Bladder microvascular endothelial cell (primary cell): ENCODE measurements around the gene SLC35A3. TPM values are rescaled to one million over a fixed set of nuclear protein-coding genes. Genes with fewer than 3 reads are reported as not detected.

ENCODE experiments used
- total RNA-seq: library from RNA; depleted of rRNA; stranded (reverse); fragments of >200 nt; gene quantifications from 2 replicates; pipeline ENCODE4 v1.2.3, GENCODE V29; 2014

SLC35A3 gene
- 10.2 and 21.8 TPM in 2 replicates for total RNA-seq

GRCh38 chr1:99969729-99970621 is at the start of gene SLC35A3:
SLC35A3 (plus strand) TSS chr1:99969996; CDS start chr1:99993555, 23,559 bp downstream.

Other genes with a start within 250 kb of the SLC35A3 start
- 3.5 and 7.3 TPM in 2 replicates for gene FRRS1, start 203.4 kb upstream of the SLC35A3 start, total RNA-seq
- gene AGL, start 119.6 kb upstream of the SLC35A3 start, total RNA-seq = 7.0 and 13.2 TPM in 2 replicates
- gene SASS6, start 162.9 kb downstream of the SLC35A3 start, total RNA-seq = 2.4 and 3.5 TPM in 2 replicates
- gene TRMT13, start 163.2 kb downstream of the SLC35A3 start, total RNA-seq = 8.3 and 18.1 TPM in 2 replicates
- gene LRRC39, start 208.3 kb downstream of the SLC35A3 start, total RNA-seq = 0.16 and 0.19 TPM in 2 replicates